Measurements from ENCODE around the gene KIF16B.

The KIF16B gene

DNA sequence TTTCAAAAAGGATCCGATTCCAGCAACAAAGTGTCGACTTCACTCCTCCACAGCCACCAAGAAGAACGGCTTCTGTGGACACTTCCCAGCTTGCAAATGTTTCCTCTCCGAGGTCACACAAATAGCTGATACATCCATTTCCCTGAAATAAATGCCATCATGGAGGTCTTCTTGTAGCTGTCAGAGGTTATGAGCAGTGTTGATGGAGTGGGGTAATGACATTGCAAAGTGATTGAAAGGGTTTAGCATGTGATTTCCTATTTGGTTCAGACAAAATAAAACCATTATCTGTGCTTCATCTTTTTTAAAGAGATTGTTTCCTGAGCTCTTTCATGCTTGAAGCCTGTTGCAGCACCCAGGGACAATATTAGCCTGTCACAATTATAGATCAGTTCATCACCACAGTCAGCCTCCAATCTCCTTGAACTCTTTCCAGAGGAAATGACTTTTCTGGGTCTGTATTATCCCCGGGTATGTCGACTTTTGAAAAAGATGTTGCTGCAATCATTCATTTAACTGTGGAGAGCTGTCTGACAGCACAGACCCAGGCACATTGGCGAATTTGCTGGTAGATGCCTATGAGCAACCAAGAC is 16.9 kb upstream of the KIF16B start:
- TF ChIP-seq ZFP30 (CRISPR knock-in tag; IDR thresholded peaks at IDR 0.05) (no peak), GLIS3 (CRISPR knock-in tag; IDR thresholded peaks at IDR 0.05) (no peak), CSDC2 (CRISPR knock-in tag; IDR thresholded peaks at IDR 0.05) (no peak), ISL1 (CRISPR knock-in tag; IDR thresholded peaks at IDR 0.05) (no peak), SNAI2 (CRISPR knock-in tag; IDR thresholded peaks at IDR 0.05) (no peak), TOX (CRISPR knock-in tag; IDR thresholded peaks at IDR 0.05; ENCODE audit: borderline replicate concordance) (no peak), ESRRG (CRISPR knock-in tag; IDR thresholded peaks at IDR 0.05) (no peak), ZFP3 (CRISPR knock-in tag; IDR thresholded peaks at IDR 0.05) (no peak), BACH2 (CRISPR knock-in tag; IDR thresholded peaks at IDR 0.05; ENCODE audit: borderline replicate concordance) (no peak), ZNF565 (CRISPR knock-in tag; conservative IDR thresholded peaks at IDR 0.05; ENCODE audit: low read depth) (no peak), TCF4 (CRISPR knock-in tag; IDR thresholded peaks at IDR 0.05; ENCODE audit: borderline replicate concordance) (no peak), PPARA (CRISPR knock-in tag; IDR thresholded peaks at IDR 0.05; ENCODE audit: borderline replicate concordance) (no peak), ARNTL (CRISPR knock-in tag; IDR thresholded peaks at IDR 0.05; ENCODE audit: borderline replicate concordance, low read depth) (no peak), ZC3H10 (CRISPR knock-in tag; IDR thresholded peaks at IDR 0.05) (no peak)
- TF ChIP-seq, protein P1, sequence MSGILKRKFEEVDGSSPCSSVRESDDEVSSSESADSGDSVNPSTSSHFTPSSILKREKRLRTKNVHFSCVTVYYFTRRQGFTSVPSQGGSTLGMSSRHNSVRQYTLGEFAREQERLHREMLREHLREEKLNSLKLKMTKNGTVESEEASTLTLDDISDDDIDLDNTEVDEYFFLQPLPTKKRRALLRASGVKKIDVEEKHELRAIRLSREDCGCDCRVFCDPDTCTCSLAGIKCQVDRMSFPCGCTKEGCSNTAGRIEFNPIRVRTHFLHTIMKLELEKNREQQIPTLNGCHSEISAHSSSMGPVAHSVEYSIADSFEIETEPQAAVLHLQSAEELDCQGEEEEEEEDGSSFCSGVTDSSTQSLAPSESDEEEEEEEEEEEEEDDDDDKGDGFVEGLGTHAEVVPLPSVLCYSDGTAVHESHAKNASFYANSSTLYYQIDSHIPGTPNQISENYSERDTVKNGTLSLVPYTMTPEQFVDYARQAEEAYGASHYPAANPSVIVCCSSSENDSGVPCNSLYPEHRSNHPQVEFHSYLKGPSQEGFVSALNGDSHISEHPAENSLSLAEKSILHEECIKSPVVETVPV (CRISPR knock-in tag; IDR thresholded peaks at IDR 0.05), result no peak
- TF ChIP-seq, protein P2, sequence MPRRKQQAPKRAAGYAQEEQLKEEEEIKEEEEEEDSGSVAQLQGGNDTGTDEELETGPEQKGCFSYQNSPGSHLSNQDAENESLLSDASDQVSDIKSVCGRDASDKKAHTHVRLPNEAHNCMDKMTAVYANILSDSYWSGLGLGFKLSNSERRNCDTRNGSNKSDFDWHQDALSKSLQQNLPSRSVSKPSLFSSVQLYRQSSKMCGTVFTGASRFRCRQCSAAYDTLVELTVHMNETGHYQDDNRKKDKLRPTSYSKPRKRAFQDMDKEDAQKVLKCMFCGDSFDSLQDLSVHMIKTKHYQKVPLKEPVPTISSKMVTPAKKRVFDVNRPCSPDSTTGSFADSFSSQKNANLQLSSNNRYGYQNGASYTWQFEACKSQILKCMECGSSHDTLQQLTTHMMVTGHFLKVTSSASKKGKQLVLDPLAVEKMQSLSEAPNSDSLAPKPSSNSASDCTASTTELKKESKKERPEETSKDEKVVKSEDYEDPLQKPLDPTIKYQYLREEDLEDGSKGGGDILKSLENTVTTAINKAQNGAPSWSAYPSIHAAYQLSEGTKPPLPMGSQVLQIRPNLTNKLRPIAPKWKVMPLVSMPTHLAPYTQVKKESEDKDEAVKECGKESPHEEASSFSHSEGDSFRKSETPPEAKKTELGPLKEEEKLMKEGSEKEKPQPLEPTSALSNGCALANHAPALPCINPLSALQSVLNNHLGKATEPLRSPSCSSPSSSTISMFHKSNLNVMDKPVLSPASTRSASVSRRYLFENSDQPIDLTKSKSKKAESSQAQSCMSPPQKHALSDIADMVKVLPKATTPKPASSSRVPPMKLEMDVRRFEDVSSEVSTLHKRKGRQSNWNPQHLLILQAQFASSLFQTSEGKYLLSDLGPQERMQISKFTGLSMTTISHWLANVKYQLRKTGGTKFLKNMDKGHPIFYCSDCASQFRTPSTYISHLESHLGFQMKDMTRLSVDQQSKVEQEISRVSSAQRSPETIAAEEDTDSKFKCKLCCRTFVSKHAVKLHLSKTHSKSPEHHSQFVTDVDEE (CRISPR knock-in tag; IDR thresholded peaks at IDR 0.05), result no peak
- TF ChIP-seq, protein P3, sequence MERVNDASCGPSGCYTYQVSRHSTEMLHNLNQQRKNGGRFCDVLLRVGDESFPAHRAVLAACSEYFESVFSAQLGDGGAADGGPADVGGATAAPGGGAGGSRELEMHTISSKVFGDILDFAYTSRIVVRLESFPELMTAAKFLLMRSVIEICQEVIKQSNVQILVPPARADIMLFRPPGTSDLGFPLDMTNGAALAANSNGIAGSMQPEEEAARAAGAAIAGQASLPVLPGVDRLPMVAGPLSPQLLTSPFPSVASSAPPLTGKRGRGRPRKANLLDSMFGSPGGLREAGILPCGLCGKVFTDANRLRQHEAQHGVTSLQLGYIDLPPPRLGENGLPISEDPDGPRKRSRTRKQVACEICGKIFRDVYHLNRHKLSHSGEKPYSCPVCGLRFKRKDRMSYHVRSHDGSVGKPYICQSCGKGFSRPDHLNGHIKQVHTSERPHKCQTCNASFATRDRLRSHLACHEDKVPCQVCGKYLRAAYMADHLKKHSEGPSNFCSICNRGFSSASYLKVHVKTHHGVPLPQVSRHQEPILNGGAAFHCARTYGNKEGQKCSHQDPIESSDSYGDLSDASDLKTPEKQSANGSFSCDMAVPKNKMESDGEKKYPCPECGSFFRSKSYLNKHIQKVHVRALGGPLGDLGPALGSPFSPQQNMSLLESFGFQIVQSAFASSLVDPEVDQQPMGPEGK (CRISPR knock-in tag; IDR thresholded peaks at IDR 0.05; ENCODE audit: borderline replicate concordance), result no peak
- TF ChIP-seq, protein P4, sequence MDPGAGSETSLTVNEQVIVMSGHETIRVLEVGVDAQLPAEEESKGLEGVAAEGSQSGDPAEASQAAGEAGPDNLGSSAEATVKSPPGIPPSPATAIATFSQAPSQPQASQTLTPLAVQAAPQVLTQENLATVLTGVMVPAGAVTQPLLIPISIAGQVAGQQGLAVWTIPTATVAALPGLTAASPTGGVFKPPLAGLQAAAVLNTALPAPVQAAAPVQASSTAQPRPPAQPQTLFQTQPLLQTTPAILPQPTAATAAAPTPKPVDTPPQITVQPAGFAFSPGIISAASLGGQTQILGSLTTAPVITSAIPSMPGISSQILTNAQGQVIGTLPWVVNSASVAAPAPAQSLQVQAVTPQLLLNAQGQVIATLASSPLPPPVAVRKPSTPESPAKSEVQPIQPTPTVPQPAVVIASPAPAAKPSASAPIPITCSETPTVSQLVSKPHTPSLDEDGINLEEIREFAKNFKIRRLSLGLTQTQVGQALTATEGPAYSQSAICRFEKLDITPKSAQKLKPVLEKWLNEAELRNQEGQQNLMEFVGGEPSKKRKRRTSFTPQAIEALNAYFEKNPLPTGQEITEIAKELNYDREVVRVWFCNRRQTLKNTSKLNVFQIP (CRISPR knock-in tag; IDR thresholded peaks at IDR 0.05; ENCODE audit: borderline replicate concordance, low read depth), result no peak
- no peak for ATAC-seq

DNA sequence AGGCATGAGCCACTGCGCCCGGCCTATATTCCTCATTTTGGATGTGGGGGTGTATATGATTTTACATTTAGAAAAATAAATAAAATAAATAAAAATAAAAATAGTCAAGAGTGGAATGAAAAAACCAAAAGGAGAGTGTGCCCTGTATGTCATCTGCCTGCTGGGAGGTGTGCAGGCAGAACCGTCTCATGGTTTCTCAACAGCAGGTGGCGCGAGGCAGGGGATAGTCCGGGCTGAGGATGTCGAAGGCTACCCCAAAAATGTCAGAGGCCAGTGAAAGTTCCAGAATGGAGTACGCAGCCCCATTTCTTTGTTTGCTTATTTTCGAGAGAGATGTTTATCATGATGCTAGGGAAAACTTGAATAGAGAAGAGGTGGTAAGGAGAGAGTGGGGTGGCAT is 16.4 kb upstream of the KIF16B start:
- TF ChIP-seq ZNF565 (CRISPR knock-in tag; conservative IDR thresholded peaks at IDR 0.05; ENCODE audit: low read depth) (no peak), SNAI2 (CRISPR knock-in tag; IDR thresholded peaks at IDR 0.05) (no peak), GLIS3 (CRISPR knock-in tag; IDR thresholded peaks at IDR 0.05) (no peak), ZFP3 (CRISPR knock-in tag; IDR thresholded peaks at IDR 0.05) (no peak), TOX (CRISPR knock-in tag; IDR thresholded peaks at IDR 0.05; ENCODE audit: borderline replicate concordance) (no peak), ZNF8 (CRISPR knock-in tag; IDR thresholded peaks at IDR 0.05) (no peak), RARB (CRISPR knock-in tag; IDR thresholded peaks at IDR 0.05) (no peak), OSR1 (CRISPR knock-in tag; IDR thresholded peaks at IDR 0.05) (no peak), ZNF70 (CRISPR knock-in tag; IDR thresholded peaks at IDR 0.05) (no peak), CSDC2 (CRISPR knock-in tag; IDR thresholded peaks at IDR 0.05) (no peak), ESRRG (CRISPR knock-in tag; IDR thresholded peaks at IDR 0.05) (no peak), ISL1 (CRISPR knock-in tag; IDR thresholded peaks at IDR 0.05) (no peak), ZFP30 (CRISPR knock-in tag; IDR thresholded peaks at IDR 0.05) (no peak), ZC3H10 (CRISPR knock-in tag; IDR thresholded peaks at IDR 0.05) (no peak)
- TF ChIP-seq, protein P5, sequence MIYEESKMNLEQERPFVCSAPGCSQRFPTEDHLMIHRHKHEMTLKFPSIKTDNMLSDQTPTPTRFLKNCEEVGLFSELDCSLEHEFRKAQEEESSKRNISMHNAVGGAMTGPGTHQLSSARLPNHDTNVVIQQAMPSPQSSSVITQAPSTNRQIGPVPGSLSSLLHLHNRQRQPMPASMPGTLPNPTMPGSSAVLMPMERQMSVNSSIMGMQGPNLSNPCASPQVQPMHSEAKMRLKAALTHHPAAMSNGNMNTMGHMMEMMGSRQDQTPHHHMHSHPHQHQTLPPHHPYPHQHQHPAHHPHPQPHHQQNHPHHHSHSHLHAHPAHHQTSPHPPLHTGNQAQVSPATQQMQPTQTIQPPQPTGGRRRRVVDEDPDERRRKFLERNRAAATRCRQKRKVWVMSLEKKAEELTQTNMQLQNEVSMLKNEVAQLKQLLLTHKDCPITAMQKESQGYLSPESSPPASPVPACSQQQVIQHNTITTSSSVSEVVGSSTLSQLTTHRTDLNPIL (CRISPR knock-in tag; IDR thresholded peaks at IDR 0.05; ENCODE audit: low read depth), result no peak
- TF ChIP-seq, protein P4 (CRISPR knock-in tag; IDR thresholded peaks at IDR 0.05; ENCODE audit: borderline replicate concordance, low read depth), result no peak
- TF ChIP-seq, protein P2 (CRISPR knock-in tag; IDR thresholded peaks at IDR 0.05), result no peak
- no peak for ATAC-seq

Data from SK-N-SH treated with all-trans-retinoic acid at 6 μM for 48 hours (cell line).